Adrenal gland (tissue), 5 donors: Measurements from ENCODE around the gene CCDC148.

Source experiments
- POLR2A ChIP-seq, 2 donors: fragments of 450-650 bp; IDR thresholded peaks; one replicate each; pipeline ENCODE4 v1.6.1; 2017; ENCODE audit warnings: antibody characterized with exemption in 2 of 2, mild to moderate bottlenecking in 2 of 2, moderate library complexity in 1 of 2
- TF ChIP-seq, protein P1 (sequence below), 6 experiments: fragments of 450-650 bp in 4 of 6; fragments of 200-600 bp in 2 of 6; sonication (generic) in 1 of 6; IDR thresholded peaks; 1 replicate in 5 of 6; 2 replicates in 1 of 6; pipeline versions ENCODE4 v1.5.1 to v1.8.0; 2016 to 2021; ENCODE audit warnings: antibody characterized with exemption in 6 of 6, mild to moderate bottlenecking in 2 of 6, moderate library complexity in 1 of 6
- donor health status: DM: no; HTN: no; CAD: no.

GRCh38 chr2:158325031-158325781, 131.3 kb downstream of the CCDC148 start:
- TF ChIP-seq, protein P1, sequence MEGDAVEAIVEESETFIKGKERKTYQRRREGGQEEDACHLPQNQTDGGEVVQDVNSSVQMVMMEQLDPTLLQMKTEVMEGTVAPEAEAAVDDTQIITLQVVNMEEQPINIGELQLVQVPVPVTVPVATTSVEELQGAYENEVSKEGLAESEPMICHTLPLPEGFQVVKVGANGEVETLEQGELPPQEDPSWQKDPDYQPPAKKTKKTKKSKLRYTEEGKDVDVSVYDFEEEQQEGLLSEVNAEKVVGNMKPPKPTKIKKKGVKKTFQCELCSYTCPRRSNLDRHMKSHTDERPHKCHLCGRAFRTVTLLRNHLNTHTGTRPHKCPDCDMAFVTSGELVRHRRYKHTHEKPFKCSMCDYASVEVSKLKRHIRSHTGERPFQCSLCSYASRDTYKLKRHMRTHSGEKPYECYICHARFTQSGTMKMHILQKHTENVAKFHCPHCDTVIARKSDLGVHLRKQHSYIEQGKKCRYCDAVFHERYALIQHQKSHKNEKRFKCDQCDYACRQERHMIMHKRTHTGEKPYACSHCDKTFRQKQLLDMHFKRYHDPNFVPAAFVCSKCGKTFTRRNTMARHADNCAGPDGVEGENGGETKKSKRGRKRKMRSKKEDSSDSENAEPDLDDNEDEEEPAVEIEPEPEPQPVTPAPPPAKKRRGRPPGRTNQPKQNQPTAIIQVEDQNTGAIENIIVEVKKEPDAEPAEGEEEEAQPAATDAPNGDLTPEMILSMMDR (IDR thresholded peaks at IDR 0.05) = no peak
- TF ChIP-seq POLR2A (IDR thresholded peaks at IDR 0.05) = no peak
